Thyroid gland (tissue), 4 donors: Measurements from ENCODE around the gene MYO1D. TPM values are rescaled to one million over a fixed set of nuclear protein-coding genes. Genes with fewer than 3 reads are reported as not detected.

Experiments used
- DNase-seq, 2 donors: peaks; one replicate each; pipeline ENCODE4 v3.0.0-alpha.2; 2019
- H3K27ac ChIP-seq, 3 donors: fragments of 200-600 bp; sonication (generic); 1 replicate in 2 of 3; 2 replicates in 1 of 3; pipeline ENCODE4 v1.5.1; 2016 to 2019; ENCODE audit warnings: mild to moderate bottlenecking in 1 of 3, moderate library complexity in 1 of 3
- H3K27me3 ChIP-seq: fragments of 200-600 bp; sonication (generic); one replicate; pipeline ENCODE4 v1.5.1; 2019
- H3K36me3 ChIP-seq, 2 donors: fragments of 200-600 bp; sonication (generic); one replicate each; pipeline ENCODE4 v1.5.1; 2016 to 2019
- H3K4me1 ChIP-seq, 2 donors: fragments of 200-600 bp; sonication (generic); one replicate each; pipeline ENCODE4 v1.5.1; 2017 to 2019
- H3K4me3 ChIP-seq, 3 donors: fragments of 200-600 bp; sonication (generic); replicated peaks in 1 of 3; 1 replicate in 2 of 3; 2 replicates in 1 of 3; pipeline ENCODE4 v1.5.1; 2016; ENCODE audit warnings: mild to moderate bottlenecking in 1 of 3
- H3K9me3 ChIP-seq: fragments of 200-600 bp; sonication (generic); one replicate; pipeline ENCODE4 v1.5.1; 2017
- CTCF ChIP-seq, 6 experiments: fragments of 200-600 bp in 3 of 6; fragments of 450-650 bp in 3 of 6; sonication (generic) in 3 of 6; IDR thresholded peaks; one replicate each; pipeline ENCODE4 v1.5.1; 2016 to 2019; ENCODE audit warnings: antibody characterized with exemption in 6 of 6, mild to moderate bottlenecking in 2 of 6, inconsistent platforms in 1 of 6, moderate library complexity in 1 of 6
- POLR2A ChIP-seq, 2 donors: fragments of 450-650 bp; IDR thresholded peaks; one replicate each; pipeline ENCODE4 v1.6.1; 2017; ENCODE audit warnings: antibody characterized with exemption in 2 of 2, mild to moderate bottlenecking in 2 of 2, moderate library complexity in 1 of 2
- WGBS, 2 donors: methylation state at CpG; one replicate each; pipeline ENCODE4 v1.1.5; 2017; 5-methylcytosine and 5-hydroxymethylcytosine counted together
- intact Hi-C: fragments of 100-400 bp; cut with DNase I; formaldehyde crosslinking; loops from one replicate; pipeline ENCODE4 v1.15.1; 2023
- total RNA-seq, 4 donors: library from RNA; depleted of rRNA; stranded (reverse); fragments of >200 nt; gene quantifications; one replicate each; pipeline ENCODE4 v1.2.3, GENCODE V29; 2016

MYO1D gene
- total RNA-seq, 4 donors from 2014 or later: 91.9 to 143 (median 97.8) TPM

- TF ChIP-seq POLR2A (IDR thresholded peaks at IDR 0.05): no peak
- TF ChIP-seq CTCF (IDR thresholded peaks at IDR 0.05): no peak
- 89 to 90% methylated on average over 2 of the region's 2 CpGs for WGBS, 2 donors
- Histone ChIP-seq H3K9me3 (no peaks in the 10 kb centered on the region), H3K36me3 (peaks cover 0 to 5% of the 10 kb centered on the region in 2 donors), H3K27ac (no peak overlapping the region), H3K27me3 (no peaks in the 10 kb centered on the region), H3K4me3 (no peak overlapping the region), H3K4me1 (no peaks in the 10 kb centered on the region)
- intact Hi-C loops: no loop called here
- DNase-seq: no peak
Measured at GRCh38 chr17:32570081-32570396, 306.9 kb downstream of the MYO1D start.

- intact Hi-C loops: no loop called here
- no peak overlapping the region for H3K27ac ChIP-seq
- no peak for TF ChIP-seq POLR2A (IDR thresholded peaks at IDR 0.05)
- no peak for TF ChIP-seq CTCF (IDR thresholded peaks at IDR 0.05)
- WGBS, 2 donors: 84 to 92% methylated on average over 7 of the region's 7 CpGs
- H3K36me3 ChIP-seq: peaks cover 0 to 5% of the 10 kb centered on the region in 2 donors
- H3K4me3 ChIP-seq: no peak overlapping the region
- H3K27me3 ChIP-seq: no peaks in the 10 kb centered on the region
- no peaks in the 10 kb centered on the region for H3K4me1 ChIP-seq
- no peak for DNase-seq
- no peaks in the 10 kb centered on the region for H3K9me3 ChIP-seq
Measured at GRCh38 chr17:32569171-32570080, 307.5 kb downstream of the MYO1D start.

- H3K4me3 ChIP-seq: no peak overlapping the region
- no peak overlapping the region for H3K27ac ChIP-seq
- peaks cover 0 to 5% of the 10 kb centered on the region in 2 donors for H3K36me3 ChIP-seq
- H3K4me1 ChIP-seq: no peaks in the 10 kb centered on the region
- intact Hi-C loops: no loop called here
- H3K9me3 ChIP-seq: no peaks in the 10 kb centered on the region
- TF ChIP-seq CTCF (IDR thresholded peaks at IDR 0.05) (no peak), POLR2A (IDR thresholded peaks at IDR 0.05) (no peak)
- no peak for DNase-seq
- 85 to 87% methylated on average over 4 of the region's 4 CpGs for WGBS, 2 donors
- H3K27me3 ChIP-seq: no peaks in the 10 kb centered on the region
Measured at GRCh38 chr17:32568705-32569104, 308.2 kb downstream of the MYO1D start.

- WGBS, 2 donors: 91 to 95% methylated on average over 4 of the region's 4 CpGs
- no peak for DNase-seq
- H3K9me3 ChIP-seq: no peaks in the 10 kb centered on the region
- no peaks in the 10 kb centered on the region for H3K27me3 ChIP-seq
- intact Hi-C loops: no loop called here
- no peaks in the 10 kb centered on the region for H3K4me1 ChIP-seq
- TF ChIP-seq CTCF (IDR thresholded peaks at IDR 0.05) (no peak), POLR2A (IDR thresholded peaks at IDR 0.05) (no peak)
- H3K27ac ChIP-seq: no peak overlapping the region
- H3K36me3 ChIP-seq: peaks cover 0 to 5% of the 10 kb centered on the region in 2 donors
- H3K4me3 ChIP-seq: no peak overlapping the region
Measured at GRCh38 chr17:32567511-32567910, 309.4 kb downstream of the MYO1D start.

- DNase-seq: no peak
- 84 to 87% methylated on average over 4 of the region's 4 CpGs for whole genome bisulfite sequencing, 2 donors
- TF ChIP-seq CTCF (IDR thresholded peaks at IDR 0.05): no peak
- no peak for TF ChIP-seq POLR2A (IDR thresholded peaks at IDR 0.05)
- intact Hi-C loops: no loop called here
- no peaks in the 10 kb centered on the region for H3K4me1 ChIP-seq
- no peaks in the 10 kb centered on the region for H3K27me3 ChIP-seq
- H3K9me3 ChIP-seq: no peaks in the 10 kb centered on the region
- peaks cover 0 to 5% of the 10 kb centered on the region in 2 donors for H3K36me3 ChIP-seq
- no peak overlapping the region for H3K27ac ChIP-seq
- H3K4me3 ChIP-seq: no peak overlapping the region
Measured at GRCh38 chr17:32567086-32567485, 309.8 kb downstream of the MYO1D start.
